ENCODE measurements around the gene ZNF785.
"Not testable (repeated sequence)": the region's sequence is repeated elsewhere in the genome, so short reads cannot be mapped to it uniquely, and the experiment has no call there.

Gene ZNF785

GRCh38 chr16:30541502-30542329, 43.8 kb downstream of the ZNF785 start:
- in situ Hi-C loops (cut with MboI; ENCODE audit: low sequenced_read_pairs): no loop called here

- in situ Hi-C loops (cut with MboI; ENCODE audit: low sequenced_read_pairs): not testable (repeated sequence)
These were observed 44.5 kb downstream of the ZNF785 start for GRCh38 chr16:30540916-30541464.

GRCh38 chr16:30539986-30540526, 45.4 kb downstream of the ZNF785 start:
- in situ Hi-C loops (cut with MboI; ENCODE audit: low sequenced_read_pairs): not testable (repeated sequence)

- in situ Hi-C loops (cut with MboI; ENCODE audit: low sequenced_read_pairs): no loop called here
These were observed 46.2 kb downstream of the ZNF785 start for GRCh38 chr16:30539000-30539964.

- in situ Hi-C loops (cut with MboI; ENCODE audit: low sequenced_read_pairs): not testable (repeated sequence)
These were observed 49.0 kb downstream of the ZNF785 start for GRCh38 chr16:30536391-30537024.

GRCh38 chr16:30535777-30536190, 49.7 kb downstream of the ZNF785 start:
- in situ Hi-C loops (cut with MboI; ENCODE audit: low sequenced_read_pairs): no loop called here

GRCh38 chr16:30535106-30535776, 50.3 kb downstream of the ZNF785 start:
- in situ Hi-C loops (cut with MboI; ENCODE audit: low sequenced_read_pairs): no loop called here

GRCh38 chr16:30534368-30535105, 51.0 kb downstream of the ZNF785 start, which contains the start of gene ZNF747:
Gene ZNF747 (minus strand): TSS chr16:30534858. CDS start chr16:30534679, 179 bp downstream.
- in situ Hi-C loops (cut with MboI; ENCODE audit: low sequenced_read_pairs): no loop called here

GRCh38 chr16:30533748-30534367, 51.6 kb downstream of the ZNF785 start:
- in situ Hi-C loops (cut with MboI; ENCODE audit: low sequenced_read_pairs): no loop called here

DNA sequence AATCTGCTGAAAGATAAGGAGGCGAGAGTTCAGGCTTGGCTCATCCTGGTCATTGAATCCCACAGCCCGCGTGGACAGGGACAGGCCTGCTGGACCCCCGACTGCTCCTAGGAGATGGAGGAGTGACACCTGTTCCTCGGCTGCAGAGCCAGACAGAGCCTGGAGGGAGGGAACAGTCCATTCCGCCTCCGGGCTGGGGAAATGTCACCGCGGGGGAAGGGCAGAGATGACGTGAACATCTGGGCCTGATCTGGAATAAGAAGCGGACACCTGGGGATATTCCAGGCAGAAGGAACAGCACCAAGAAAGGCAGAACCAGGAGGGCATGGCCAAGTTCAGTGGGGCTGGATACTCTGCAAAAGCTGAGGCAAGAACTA, 52.4 kb downstream of the ZNF785 start:
- in situ Hi-C loops (cut with MboI; ENCODE audit: low sequenced_read_pairs): no loop called here

- in situ Hi-C loops (cut with MboI; ENCODE audit: low sequenced_read_pairs): no loop called here
These were observed 53.0 kb downstream of the ZNF785 start for GRCh38 chr16:30532285-30533145.
